C4-2B (cell line): ENCODE measurements around the gene CDKAL1.

Experiments used
- ZFX ChIP-seq: fragments of 450-650 bp; IDR thresholded peaks from 2 replicates; pipeline ENCODE4 v1.6.1; 2017
- TF ChIP-seq, protein P1 (sequence below): fragments of 450-650 bp; conservative IDR thresholded peaks from 2 replicates; pipeline ENCODE4 v1.5.1; 2017; ENCODE audit warnings: mild to moderate bottlenecking

GRCh38 chr6:21263531-21264287, 729.5 kb downstream of the CDKAL1 start:
- TF ChIP-seq, protein P1, sequence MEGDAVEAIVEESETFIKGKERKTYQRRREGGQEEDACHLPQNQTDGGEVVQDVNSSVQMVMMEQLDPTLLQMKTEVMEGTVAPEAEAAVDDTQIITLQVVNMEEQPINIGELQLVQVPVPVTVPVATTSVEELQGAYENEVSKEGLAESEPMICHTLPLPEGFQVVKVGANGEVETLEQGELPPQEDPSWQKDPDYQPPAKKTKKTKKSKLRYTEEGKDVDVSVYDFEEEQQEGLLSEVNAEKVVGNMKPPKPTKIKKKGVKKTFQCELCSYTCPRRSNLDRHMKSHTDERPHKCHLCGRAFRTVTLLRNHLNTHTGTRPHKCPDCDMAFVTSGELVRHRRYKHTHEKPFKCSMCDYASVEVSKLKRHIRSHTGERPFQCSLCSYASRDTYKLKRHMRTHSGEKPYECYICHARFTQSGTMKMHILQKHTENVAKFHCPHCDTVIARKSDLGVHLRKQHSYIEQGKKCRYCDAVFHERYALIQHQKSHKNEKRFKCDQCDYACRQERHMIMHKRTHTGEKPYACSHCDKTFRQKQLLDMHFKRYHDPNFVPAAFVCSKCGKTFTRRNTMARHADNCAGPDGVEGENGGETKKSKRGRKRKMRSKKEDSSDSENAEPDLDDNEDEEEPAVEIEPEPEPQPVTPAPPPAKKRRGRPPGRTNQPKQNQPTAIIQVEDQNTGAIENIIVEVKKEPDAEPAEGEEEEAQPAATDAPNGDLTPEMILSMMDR: no peak
- no peak for TF ChIP-seq ZFX
